ENCODE results near the gene PSMD1. TPM values are rescaled to one million over a fixed set of nuclear protein-coding genes. Genes with fewer than 3 reads are reported as not detected.

PSMD1 gene
- total and polyA plus RNA-seq, 2 donors (not counting 3 experiments of a cell fraction or from before 2014, with no cell fraction given): 163 to 209 TPM

- H3K4me2 ChIP-seq (ENCODE audit: insufficient read depth, low read length): no peak overlapping the region
Observed at GRCh38 chr2:231063347-231063746, 6.7 kb downstream of the PSMD1 start.

More at GRCh38 chr2:231063347-231063746, 6.7 kb downstream of the PSMD1 start:
- H3K27me3 ChIP-seq (ENCODE audit: control insufficient read depth in 2 of 2, insufficient read depth in 2 of 2, low read length in 2 of 2): no peaks in the 10 kb centered on the region
- ChIA-PET POLR2A (no interaction called here), CTCF (no interaction called here)
- peaks cover 58% of the 10 kb centered on the region for H3K79me2 ChIP-seq (ENCODE audit: control insufficient read depth, insufficient read depth, low read length)
- no peaks in the 10 kb centered on the region for H3K9me3 ChIP-seq (replicated peaks; ENCODE audit: control insufficient read depth, insufficient read depth, low read length)
- no peak overlapping the region for H2AFZ ChIP-seq (ENCODE audit: low read depth, low read length)
- no TSS peak for BruUV-seq (replicated peaks)
- peaks cover 13 to 42% of the 10 kb centered on the region in 2 experiments for H3K36me3 ChIP-seq (ENCODE audit: control insufficient read depth in 2 of 2, extremely low read depth in 1 of 2, insufficient read depth in 2 of 2, low read length in 2 of 2)
- no peak overlapping the region for H3K9ac ChIP-seq (replicated peaks; ENCODE audit: extremely low read depth, insufficient read depth, low read length)
- dilution Hi-C loops (cut with MboI; ENCODE audit: extremely low pct_ligation_motif_present, low sequenced_read_pairs) (no loop called here), intact Hi-C loops (cut with micrococcal nuclease) (no loop called here)
- H3K9me1 ChIP-seq (replicated peaks; ENCODE audit: control insufficient read depth, extremely low read depth, insufficient read depth, low read length): no peaks in the 10 kb centered on the region
- no peak overlapping the region for H3K4me3 ChIP-seq (replicated peaks in 1 of 3; ENCODE audit: insufficient read depth in 1 of 3, low read depth in 1 of 3, low read length in 3 of 3)
- no peak overlapping the region for H3K27ac ChIP-seq (ENCODE audit: insufficient read depth, low read depth, low read length)
- H3K4me1 ChIP-seq (ENCODE audit: control insufficient read depth, extremely low read depth, insufficient read depth, low read length): peaks cover 17% of the 10 kb centered on the region
- FAIRE-seq: no peak
- DNase-seq (ENCODE audit: low read depth, low spot score): no peak
- no peak for TF ChIP-seq CTCF (IDR thresholded peaks at IDR 0.05; ENCODE audit: extremely low read depth in 1 of 2, insufficient read depth in 1 of 2, low read depth in 1 of 2, low read length in 2 of 2)
- TF ChIP-seq FOS (IDR thresholded peaks at IDR 0.05; ENCODE audit: borderline replicate concordance, insufficient read depth, low read length): no peak
- no peak for TF ChIP-seq POLR2AphosphoS5 (IDR thresholded peaks at IDR 0.05; ENCODE audit: insufficient read depth, low read depth, low read length)
- no peak for TF ChIP-seq JUN (IDR thresholded peaks at IDR 0.05; ENCODE audit: borderline replicate concordance, insufficient read depth, insufficient read length, low read depth)
- no peak for TF ChIP-seq MYC (IDR thresholded peaks at IDR 0.05; ENCODE audit: low read depth, low read length)
- TF ChIP-seq MAX (IDR thresholded peaks at IDR 0.05; ENCODE audit: insufficient read depth, insufficient read length): no peak
- no peak for TF ChIP-seq POLR2A (IDR thresholded peaks at IDR 0.05; ENCODE audit: low read depth, low read length)
- peaks cover 2% of the 10 kb centered on the region for H4K20me1 ChIP-seq (replicated peaks; ENCODE audit: control insufficient read depth, extremely low read depth, insufficient read depth, low read length)
